T-cell (primary cell): ENCODE results near the gene TEF. TPM values are rescaled to one million over a fixed set of nuclear protein-coding genes. Genes with fewer than 3 reads are reported as not detected.

Experiments
- ATAC-seq, 4 experiments: fragments of 200-7000 bp in 3 of 4; fragments of 150-1000 bp in 1 of 4; cut with Tn5 transposase; replicated peaks in 1 of 4; 1 replicate in 3 of 4; 2 replicates in 1 of 4; pipeline ENCODE4 v1.10.0; 2021; ENCODE audit warnings: moderate library complexity in 3 of 4, mild to moderate bottlenecking in 2 of 4, moderate number of reproducible peaks in 1 of 4
- CTCF ChIA-PET, 2 donors: fragments of 300-600 bp; sonication (Branson Sonifier 250); formaldehyde crosslinking; loops; one replicate each; lab custom pipeline; 2022; ENCODE audit warnings: antibody characterized with exemption in 2 of 2; lab: Charles Lee
- POLR2A ChIA-PET, 2 donors: fragments of 300-600 bp; sonication (Branson Sonifier 250); formaldehyde crosslinking; loops; one replicate each; lab custom pipeline; 2022; ENCODE audit warnings: antibody characterized with exemption in 2 of 2; lab: Charles Lee
- DNase-seq, 35 experiments: peaks; one replicate each; pipeline versions ENCODE4 v3.0.0 to v3.0.0-alpha.2; 2013 to 2023
- H3K27ac ChIP-seq: one replicate; pipeline ENCODE4 v1.5.1; 2013; ENCODE audit warnings: low read length
- H3K27me3 ChIP-seq, 2 experiments: replicated peaks in 1 of 2; 1 replicate in 1 of 2; 2 replicates in 1 of 2; pipeline versions ENCODE4 v1.6.1 to v1.7.0; 2013; ENCODE audit warnings: low read length in 1 of 2, mixed read lengths in 1 of 2; ENCODE audit not compliant: control insufficient read depth in 2 of 2, insufficient read depth in 2 of 2; ENCODE audit errors: extremely low read depth in 1 of 2
- H3K36me3 ChIP-seq, 2 donors: 1 replicate in 1 of 2; 2 replicates in 1 of 2; pipeline versions ENCODE4 v1.6.1 to v1.7.0; 2013; ENCODE audit warnings: low read length in 1 of 2; ENCODE audit not compliant: control insufficient read depth in 2 of 2, insufficient read depth in 1 of 2; ENCODE audit errors: extremely low read depth in 1 of 2
- H3K4me1 ChIP-seq, 2 experiments: 1 replicate in 1 of 2; 2 replicates in 1 of 2; pipeline versions ENCODE4 v1.6.1 to v1.7.0; 2013; ENCODE audit warnings: low read length in 2 of 2, mixed read lengths in 1 of 2; ENCODE audit not compliant: insufficient read depth in 2 of 2, control insufficient read depth in 1 of 2; ENCODE audit errors: extremely low read depth in 1 of 2
- H3K4me3 ChIP-seq, 2 donors: 1 replicate in 1 of 2; 2 replicates in 1 of 2; pipeline versions ENCODE4 v1.5.1 to v1.7.0; 2013; ENCODE audit warnings: mild to moderate bottlenecking in 2 of 2, low read length in 1 of 2, moderate library complexity in 1 of 2; ENCODE audit not compliant: control insufficient read depth in 1 of 2; ENCODE audit errors: extremely low read depth in 1 of 2
- H3K9me3 ChIP-seq: 2 replicates; pipeline ENCODE4 v1.7.0; 2013
- H3K27ac Mint-ChIP-seq, 2 donors: one replicate each; pipeline ENCODE4 v1.8.0; 2020 to 2021; ENCODE audit warnings: mild to moderate bottlenecking in 2 of 2, mixed read lengths in 2 of 2
- H3K27me3 Mint-ChIP-seq, 2 donors: one replicate each; pipeline ENCODE4 v1.8.0; 2021 to 2022; ENCODE audit warnings: mixed read lengths in 2 of 2
- H3K36me3 Mint-ChIP-seq: one replicate; pipeline ENCODE4 v1.8.0; 2021; ENCODE audit warnings: mixed read lengths
- H3K4me1 Mint-ChIP-seq, 3 donors: one replicate each; pipeline ENCODE4 v1.8.0; 2020 to 2022; ENCODE audit warnings: mixed read lengths in 3 of 3, mild to moderate bottlenecking in 1 of 3
- H3K4me3 Mint-ChIP-seq, 3 donors: one replicate each; pipeline ENCODE4 v1.8.0; 2020 to 2022; ENCODE audit warnings: mild to moderate bottlenecking in 3 of 3, mixed read lengths in 3 of 3, moderate library complexity in 3 of 3
- H3K9me3 Mint-ChIP-seq, 3 donors: one replicate each; pipeline ENCODE4 v1.8.0; 2020 to 2022; ENCODE audit warnings: mixed read lengths in 3 of 3
- WGBS: methylation state at CpG from one replicate; pipeline ENCODE4 v1.1.5; 2013; ENCODE audit warnings: missing lambda C conversion rate; ENCODE audit not compliant: insufficient coverage; 5-methylcytosine and 5-hydroxymethylcytosine counted together
- total RNA-seq, 35 experiments: library from RNA in 6 of 35; stranded (reverse) in 6 of 35; fragments of 120-200 nt in 1 of 35; gene quantifications; one replicate each; pipeline versions ENCODE4 v1.2.1 to v1.2.4 and lab custom pipeline; 2013 to 2026

Gene TEF
- total RNA-seq, 5 donors from 2014 or later (not counting 1 experiment from before 2014, with no cell fraction given), result 4.1 to 10.8 (median 4.6) TPM

DNA sequence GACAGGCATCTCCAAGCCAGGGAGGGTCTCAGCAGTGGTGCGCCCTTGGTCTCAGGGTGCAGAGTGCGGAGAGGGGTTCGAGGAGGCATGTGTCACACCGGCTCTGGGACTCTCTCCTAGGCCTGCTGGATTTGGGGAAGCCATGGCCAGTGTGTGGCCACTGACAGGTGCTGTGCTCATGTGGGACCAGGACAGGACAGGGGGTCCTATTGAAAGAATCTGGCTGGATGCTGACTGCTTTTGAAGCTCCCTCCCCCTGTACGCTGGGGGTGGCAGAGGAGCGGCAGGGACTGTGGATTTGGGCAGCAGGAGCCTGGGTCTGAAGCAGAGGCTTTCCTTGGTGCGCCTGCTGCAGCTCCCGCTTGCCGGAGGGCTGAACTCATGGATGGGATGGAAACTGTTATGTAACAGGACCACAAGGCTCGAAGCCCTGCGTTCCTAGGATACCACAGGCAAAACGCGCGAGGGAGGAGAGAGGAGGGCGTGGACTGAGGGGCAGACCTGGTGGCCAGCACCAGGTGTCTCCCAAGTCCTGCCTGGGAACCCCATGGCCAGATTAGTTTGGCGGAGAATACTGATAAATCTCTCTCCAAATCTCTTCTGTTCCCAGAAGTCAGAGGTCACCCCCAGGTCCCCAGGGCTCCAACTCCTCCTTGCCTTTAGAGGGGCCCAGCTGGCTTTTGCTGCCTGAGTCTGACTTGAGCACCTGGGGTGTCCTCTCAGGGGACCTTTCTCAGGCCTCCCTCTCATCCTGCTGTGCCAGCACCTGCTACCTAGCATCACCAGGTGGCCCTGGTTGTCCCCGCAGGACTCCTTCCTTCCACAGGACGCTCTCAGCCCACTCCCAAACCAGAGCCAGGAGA is 13.8 kb upstream of the TEF start:
- ATAC-seq, result no peak
- CTCF ChIA-PET, result no interaction called here
- no peak overlapping the region for H3K4me3 ChIP-seq
- WGBS, result 92% methylated on average over 13 of the region's 18 CpGs
- no peak for DNase-seq
- no peak overlapping the region for H3K27ac Mint-ChIP-seq
- POLR2A ChIA-PET, result interaction anchor here in 1 of 2 donors (0.5 to 0.6 kb wide), 2 partner anchors 802 to 1943 kb away, joined by 3 to 6 read pairs; no protein-coding TSS in a partner anchor
- H3K4me3 Mint-ChIP-seq, result no peak overlapping the region
- peaks cover 0 to 9% (median 8%) of the 10 kb centered on the region in 3 donors for H3K4me1 Mint-ChIP-seq
- no peaks in the 10 kb centered on the region for H3K9me3 Mint-ChIP-seq
- H3K27ac ChIP-seq, result no peak overlapping the region
- H3K36me3 Mint-ChIP-seq, result no peaks in the 10 kb centered on the region
- no peaks in the 10 kb centered on the region for H3K9me3 ChIP-seq
- peaks cover 0 to 3% of the 10 kb centered on the region in 2 donors for H3K27me3 Mint-ChIP-seq
- no peaks in the 10 kb centered on the region for H3K36me3 ChIP-seq
- peaks cover 0 to 10% of the 10 kb centered on the region in 2 experiments for H3K4me1 ChIP-seq
- H3K27me3 ChIP-seq, result peaks cover 0 to 26% of the 10 kb centered on the region in 2 experiments

DNA sequence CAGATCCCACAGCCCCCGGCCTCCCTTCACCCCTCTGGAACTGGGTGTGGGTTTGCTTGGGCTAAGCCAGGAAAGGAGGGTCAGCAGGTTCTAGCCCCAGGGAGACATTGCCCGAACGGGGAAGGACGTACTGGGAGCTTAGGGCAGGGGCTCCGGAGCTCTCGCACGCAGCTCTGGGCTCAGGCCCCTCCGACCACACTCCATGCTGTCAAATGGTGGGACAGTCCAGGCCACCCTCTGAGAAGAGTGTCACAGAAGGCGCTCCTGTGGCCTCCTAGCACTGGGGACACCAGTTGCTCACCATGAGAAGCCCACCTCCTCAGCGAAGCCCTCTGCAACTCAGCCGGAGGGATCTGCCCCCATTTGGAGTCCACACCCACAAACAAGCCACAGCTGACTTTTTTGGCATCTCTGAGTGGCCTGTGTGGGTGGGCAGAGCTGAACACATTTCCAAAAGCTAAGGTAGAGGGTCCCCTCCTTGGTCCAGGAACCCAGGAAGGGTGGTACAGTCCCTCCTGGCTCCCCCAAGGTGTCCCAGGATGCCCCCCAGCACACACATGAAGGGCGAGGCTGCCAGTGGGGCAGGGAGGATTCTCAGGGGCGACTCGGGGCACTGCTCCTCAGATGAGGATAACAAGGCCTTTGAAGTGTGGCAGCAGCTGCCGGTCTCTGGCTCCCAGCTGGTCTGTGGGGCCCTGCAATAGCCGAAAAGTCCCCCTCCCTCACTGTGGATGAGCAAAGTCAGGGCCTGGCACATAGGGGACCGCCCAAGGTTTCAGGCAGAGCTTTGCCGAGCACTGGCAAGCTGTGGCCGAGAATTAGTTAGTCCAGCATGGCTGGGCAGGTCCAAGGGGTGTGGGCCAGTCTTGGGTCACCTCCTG is 13.0 kb upstream of the TEF start:
- peaks cover 0 to 10% of the 10 kb centered on the region in 2 experiments for H3K4me1 ChIP-seq
- 85% methylated on average over 15 of the region's 19 CpGs for WGBS
- POLR2A ChIA-PET, result no interaction called here
- no peaks in the 10 kb centered on the region for H3K36me3 ChIP-seq
- no peaks in the 10 kb centered on the region for H3K36me3 Mint-ChIP-seq
- no peak for ATAC-seq
- DNase-seq, result no peak
- H3K4me3 Mint-ChIP-seq, result no peak overlapping the region
- H3K27ac ChIP-seq, result no peak overlapping the region
- no peaks in the 10 kb centered on the region for H3K9me3 Mint-ChIP-seq
- H3K4me3 ChIP-seq, result no peak overlapping the region
- H3K27me3 Mint-ChIP-seq, result peaks cover 0 to 3% of the 10 kb centered on the region in 2 donors
- peaks cover 0 to 26% of the 10 kb centered on the region in 2 experiments for H3K27me3 ChIP-seq
- H3K4me1 Mint-ChIP-seq, result peaks cover 0 to 9% (median 8%) of the 10 kb centered on the region in 3 donors
- CTCF ChIA-PET, result no interaction called here
- H3K27ac Mint-ChIP-seq, result no peak overlapping the region
- no peaks in the 10 kb centered on the region for H3K9me3 ChIP-seq

DNA sequence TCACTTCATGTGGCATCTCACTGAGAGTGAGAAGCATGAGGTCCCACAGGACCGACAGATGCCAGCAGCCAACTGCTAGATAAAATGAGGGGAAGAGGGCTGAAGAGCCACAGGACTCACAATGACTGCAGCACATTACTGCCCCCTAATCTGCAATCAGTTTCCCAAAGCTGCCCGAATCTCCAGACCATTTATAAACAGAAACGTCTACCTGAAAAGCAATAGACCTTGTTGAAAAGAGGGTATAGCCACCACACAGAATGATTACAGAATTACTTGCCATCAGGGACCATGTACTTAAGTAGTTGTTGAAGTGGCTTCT is 12.4 kb upstream of the TEF start:
- Histone ChIP-seq H3K9me3 (no peaks in the 10 kb centered on the region), H3K36me3 (no peaks in the 10 kb centered on the region), H3K4me1 (peaks cover 0 to 10% of the 10 kb centered on the region in 2 experiments), H3K27me3 (peaks cover 0 to 26% of the 10 kb centered on the region in 2 experiments), H3K27ac (no peak overlapping the region), H3K4me3 (no peak overlapping the region)
- no peaks in the 10 kb centered on the region for H3K9me3 Mint-ChIP-seq
- H3K4me1 Mint-ChIP-seq, result peaks cover 0 to 9% (median 8%) of the 10 kb centered on the region in 3 donors
- DNase-seq, result no peak
- no peak overlapping the region for H3K4me3 Mint-ChIP-seq
- H3K27ac Mint-ChIP-seq, result no peak overlapping the region
- WGBS, result 81% methylated on average over 3 of the region's 3 CpGs
- ChIA-PET POLR2A (no interaction called here), CTCF (no interaction called here)
- no peaks in the 10 kb centered on the region for H3K36me3 Mint-ChIP-seq
- H3K27me3 Mint-ChIP-seq, result peaks cover 0 to 3% of the 10 kb centered on the region in 2 donors
- no peak for ATAC-seq

DNA sequence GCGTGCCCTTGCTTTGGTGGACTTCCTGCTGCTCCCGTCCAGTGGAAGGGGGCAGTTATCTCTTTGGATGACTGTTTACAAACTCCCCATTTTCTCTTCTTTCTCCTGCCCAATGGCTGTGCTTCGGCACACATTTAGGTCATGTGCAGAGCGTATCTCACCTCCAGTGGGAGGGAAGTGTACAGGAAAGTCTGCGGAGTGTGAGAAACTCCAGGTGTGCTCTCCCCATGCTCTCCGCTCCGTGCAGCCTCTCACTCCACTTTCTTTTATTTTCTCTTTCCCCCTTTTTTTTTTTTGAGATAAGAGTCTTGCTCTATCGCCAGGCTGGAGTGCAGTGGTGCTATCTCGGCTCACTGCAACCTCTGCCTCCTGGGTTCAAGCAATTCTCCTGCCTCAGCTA is 11.9 kb upstream of the TEF start:
- Histone ChIP-seq H3K4me3 (no peak overlapping the region), H3K27ac (no peak overlapping the region), H3K9me3 (no peaks in the 10 kb centered on the region), H3K4me1 (peaks cover 0 to 10% of the 10 kb centered on the region in 2 experiments), H3K36me3 (no peaks in the 10 kb centered on the region), H3K27me3 (peaks cover 0 to 26% of the 10 kb centered on the region in 2 experiments)
- peaks cover 0 to 11% (median 11%) of the 10 kb centered on the region in 3 donors for H3K4me1 Mint-ChIP-seq
- H3K27ac Mint-ChIP-seq, result no peak overlapping the region
- H3K27me3 Mint-ChIP-seq, result peaks cover 0 to 3% of the 10 kb centered on the region in 2 donors
- no CpG with 5 or more reads among the region's 9 CpGs for WGBS
- ATAC-seq (no peak), DNase-seq (no peak)
- H3K9me3 Mint-ChIP-seq, result no peaks in the 10 kb centered on the region
- no peak overlapping the region for H3K4me3 Mint-ChIP-seq
- no peaks in the 10 kb centered on the region for H3K36me3 Mint-ChIP-seq
- POLR2A ChIA-PET, result no interaction called here
- CTCF ChIA-PET, result no interaction called here

DNA sequence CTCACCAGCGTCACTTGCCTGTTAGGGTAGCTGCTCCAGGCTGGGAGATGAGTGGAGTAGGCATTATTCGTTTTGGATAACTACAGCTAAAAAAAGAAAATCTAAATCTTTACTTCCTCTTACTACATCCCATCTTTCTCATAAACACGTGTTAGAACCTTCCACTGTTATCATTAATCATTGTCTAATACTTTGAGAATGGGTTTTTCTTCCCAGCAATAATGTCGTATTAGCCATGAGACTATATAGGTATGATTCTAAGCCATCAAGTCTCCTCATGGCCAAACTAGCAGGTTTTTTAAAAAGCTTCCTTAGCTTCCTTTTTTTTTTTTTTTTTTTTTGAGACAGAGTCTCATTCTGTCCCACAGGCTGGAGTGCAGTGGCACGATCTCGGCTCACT is 3.9 kb upstream of the TEF start:
- DNase-seq (no peak), ATAC-seq (no peak)
- no peaks in the 10 kb centered on the region for H3K9me3 Mint-ChIP-seq
- CTCF ChIA-PET, result interaction anchor here in 1 of 2 donors (0.6 kb wide), 1 partner anchor 92 kb away, joined by 3 read pairs; the partner anchor contains the start of gene RANGAP1
- no peak overlapping the region for H3K4me3 Mint-ChIP-seq
- Histone ChIP-seq H3K4me1 (peaks cover 4 to 17% of the 10 kb centered on the region in 2 experiments), H3K4me3 (no peak overlapping the region), H3K27ac (no peak overlapping the region), H3K27me3 (no peaks in the 10 kb centered on the region), H3K36me3 (no peaks in the 10 kb centered on the region), H3K9me3 (no peaks in the 10 kb centered on the region)
- H3K4me1 Mint-ChIP-seq, result peaks cover 4 to 15% (median 14%) of the 10 kb centered on the region in 3 donors
- POLR2A ChIA-PET, result interaction anchor here (0.6 kb wide), 3 partner anchors 14 to 67 kb away, joined by 3 to 16 read pairs (median 9); no protein-coding TSS in a partner anchor
- H3K36me3 Mint-ChIP-seq, result no peaks in the 10 kb centered on the region
- no peak overlapping the region for H3K27ac Mint-ChIP-seq
- WGBS, result no CpG with 5 or more reads among the region's 6 CpGs
- H3K27me3 Mint-ChIP-seq, result no peaks in the 10 kb centered on the region

DNA sequence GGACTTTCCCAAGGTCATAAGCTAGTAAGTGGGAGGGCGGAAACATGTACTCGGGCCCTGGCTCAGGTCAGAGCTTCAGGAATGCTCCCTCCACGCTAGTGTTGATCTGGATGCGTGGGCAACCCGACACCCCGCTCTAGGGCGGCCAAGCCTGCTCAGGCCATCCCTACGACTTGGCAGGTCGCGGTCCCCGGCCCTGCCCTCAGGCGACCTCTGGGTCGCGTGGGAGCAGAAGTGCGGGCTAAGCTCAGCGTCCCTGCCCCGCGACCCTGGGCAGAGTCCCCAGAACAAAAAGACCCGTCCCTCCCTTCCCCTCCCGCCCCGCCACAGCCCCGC is 781 bp upstream of the TEF start:
- Mint-ChIP-seq H3K4me3 (peak overlapping the region; percentile 87 to 92 (median 88)), H3K4me1 (peaks cover 9 to 23% (median 20%) of the 10 kb centered on the region in 3 donors), H3K9me3 (no peaks in the 10 kb centered on the region), H3K27ac (peak overlapping the region; percentile 67 to 97), H3K36me3 (no peaks in the 10 kb centered on the region), H3K27me3 (no peaks in the 10 kb centered on the region)
- DNase-seq (no peak), ATAC-seq (peak in 1 of 4 experiments; percentile 3)
- Histone ChIP-seq H3K27ac (peak overlapping the region; percentile 99), H3K4me1 (peaks cover 4 to 22% of the 10 kb centered on the region in 2 experiments), H3K36me3 (no peaks in the 10 kb centered on the region), H3K27me3 (no peaks in the 10 kb centered on the region), H3K4me3 (peak overlapping the region; percentile 59 to 80), H3K9me3 (no peaks in the 10 kb centered on the region)
- CTCF ChIA-PET, result interaction anchor here (0.6 to 1.8 kb wide), 16 partner anchors 23 to 1386 kb away, joined by 3 to 15 read pairs (median 4); partner anchors contain the start of genes FAM83F (in 1 of the 2), PHF5A (in 1 of the 2), PMM1 (in 1 of the 2) and RANGAP1 (in 1 of the 2)
- POLR2A ChIA-PET, result interaction anchor here (0.6 to 2.0 kb wide), 13 partner anchors 66 to 1806 kb away, joined by 3 to 13 read pairs (median 6); partner anchors contain the start of genes ACO2 (in 1 of the 2), DESI1 (in 1 of the 2), PHF5A (in 1 of the 2) and RANGAP1 (in 1 of the 2)
- 8% methylated on average over 16 of the region's 22 CpGs for WGBS
